Daoy (cell line): ENCODE data around the gene OSBPL3. TPM values are rescaled to one million over a fixed set of nuclear protein-coding genes. Genes with fewer than 3 reads are reported as not detected.

Experiments used
- DNase-seq: peaks from one replicate; pipeline ENCODE4 v3.0.0-alpha.2; 2015; ENCODE audit warnings: low read depth
- total RNA-seq: library from RNA; depleted of rRNA; stranded (reverse); fragments of >200 nt; shearing (Covaris generic); gene quantifications from 2 replicates; pipeline ENCODE4 v1.2.3, GENCODE V29; 2014

Gene OSBPL3
- total RNA-seq, 1 experiment from 2014 or later = 18.3 TPM

- no peak for DNase-seq
Measured at GRCh38 chr7:24863626-24864025, 116.4 kb downstream of the OSBPL3 start.

GRCh38 chr7:24862461-24862860, 117.5 kb downstream of the OSBPL3 start:
- DNase-seq = no peak

- no peak for DNase-seq
Measured at GRCh38 chr7:24861336-24861735, 118.6 kb downstream of the OSBPL3 start.

- DNase-seq = no peak
Measured at GRCh38 chr7:24860611-24861010, 119.4 kb downstream of the OSBPL3 start.

GRCh38 chr7:24858108-24858977, 121.6 kb downstream of the OSBPL3 start:
- DNase-seq = no peak

GRCh38 chr7:24857623-24858022, 122.4 kb downstream of the OSBPL3 start:
- DNase-seq = no peak

- no peak for DNase-seq
Measured at GRCh38 chr7:24854866-24855265, 125.1 kb downstream of the OSBPL3 start.

- DNase-seq = peak; percentile 66
Measured at GRCh38 chr7:24851786-24852185, 128.2 kb downstream of the OSBPL3 start.

GRCh38 chr7:24848878-24849277, 131.1 kb downstream of the OSBPL3 start:
- no peak for DNase-seq

- DNase-seq = no peak
Measured at GRCh38 chr7:24847754-24848153, 132.2 kb downstream of the OSBPL3 start.

GRCh38 chr7:24843821-24844434, 136.1 kb downstream of the OSBPL3 start:
- DNase-seq = no peak

GRCh38 chr7:24842449-24843241, 137.3 kb downstream of the OSBPL3 start:
- peak; percentile 43 for DNase-seq

- no peak for DNase-seq
Measured at GRCh38 chr7:24842029-24842428, 137.9 kb downstream of the OSBPL3 start.

GRCh38 chr7:24840563-24840962, 139.4 kb downstream of the OSBPL3 start:
- no peak for DNase-seq

GRCh38 chr7:24836084-24836483, 143.9 kb downstream of the OSBPL3 start:
- no peak for DNase-seq

GRCh38 chr7:24835643-24836042, 144.3 kb downstream of the OSBPL3 start:
- no peak for DNase-seq

GRCh38 chr7:24834128-24834798, 145.7 kb downstream of the OSBPL3 start:
- no peak for DNase-seq

- DNase-seq = no peak
Measured at GRCh38 chr7:24833549-24833948, 146.4 kb downstream of the OSBPL3 start.

- DNase-seq = peak; percentile 53
Measured at GRCh38 chr7:24831240-24831639, 148.7 kb downstream of the OSBPL3 start.

- DNase-seq = no peak
Measured at GRCh38 chr7:24830440-24831050, 149.4 kb downstream of the OSBPL3 start.

GRCh38 chr7:24829787-24830186, 150.2 kb downstream of the OSBPL3 start:
- no peak for DNase-seq
